IgD-negative memory B cell (primary cell): Measurements from ENCODE around the gene RAB17. TPM values are rescaled to one million over a fixed set of nuclear protein-coding genes. Genes with fewer than 3 reads are reported as not detected.

Experiments
- H3K27ac Mint-ChIP-seq, 3 donors: one replicate each; pipeline ENCODE4 v1.8.0; 2020 to 2022; ENCODE audit warnings: mild to moderate bottlenecking in 3 of 3, mixed read lengths in 3 of 3, moderate library complexity in 1 of 3
- H3K27me3 Mint-ChIP-seq: one replicate; pipeline ENCODE4 v1.8.0; 2021; ENCODE audit warnings: mixed read lengths
- H3K36me3 Mint-ChIP-seq: one replicate; pipeline ENCODE4 v1.8.0; 2020; ENCODE audit warnings: mild to moderate bottlenecking, mixed read lengths
- H3K4me1 Mint-ChIP-seq, 3 donors: one replicate each; pipeline ENCODE4 v1.8.0; 2020 to 2022; ENCODE audit warnings: mixed read lengths in 3 of 3, mild to moderate bottlenecking in 1 of 3
- H3K4me3 Mint-ChIP-seq, 4 donors: one replicate each; pipeline ENCODE4 v1.8.0; 2020 to 2022; ENCODE audit warnings: mild to moderate bottlenecking in 4 of 4, mixed read lengths in 4 of 4, moderate library complexity in 3 of 4
- H3K9me3 Mint-ChIP-seq, 3 donors: one replicate each; pipeline ENCODE4 v1.8.0; 2020 to 2021; ENCODE audit warnings: mixed read lengths in 3 of 3, mild to moderate bottlenecking in 1 of 3
- polyA plus RNA-seq: library from polyadenylated mRNA; unstranded; fragments of 300-500 nt; fragmentation: Illumina TruSeq; gene quantifications from one replicate; pipeline ENCODE4 v1.2.3, GENCODE V29; 2021

RAB17 gene, protein sequence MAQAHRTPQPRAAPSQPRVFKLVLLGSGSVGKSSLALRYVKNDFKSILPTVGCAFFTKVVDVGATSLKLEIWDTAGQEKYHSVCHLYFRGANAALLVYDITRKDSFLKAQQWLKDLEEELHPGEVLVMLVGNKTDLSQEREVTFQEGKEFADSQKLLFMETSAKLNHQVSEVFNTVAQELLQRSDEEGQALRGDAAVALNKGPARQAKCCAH
- not detected for polyA plus RNA-seq

DNA sequence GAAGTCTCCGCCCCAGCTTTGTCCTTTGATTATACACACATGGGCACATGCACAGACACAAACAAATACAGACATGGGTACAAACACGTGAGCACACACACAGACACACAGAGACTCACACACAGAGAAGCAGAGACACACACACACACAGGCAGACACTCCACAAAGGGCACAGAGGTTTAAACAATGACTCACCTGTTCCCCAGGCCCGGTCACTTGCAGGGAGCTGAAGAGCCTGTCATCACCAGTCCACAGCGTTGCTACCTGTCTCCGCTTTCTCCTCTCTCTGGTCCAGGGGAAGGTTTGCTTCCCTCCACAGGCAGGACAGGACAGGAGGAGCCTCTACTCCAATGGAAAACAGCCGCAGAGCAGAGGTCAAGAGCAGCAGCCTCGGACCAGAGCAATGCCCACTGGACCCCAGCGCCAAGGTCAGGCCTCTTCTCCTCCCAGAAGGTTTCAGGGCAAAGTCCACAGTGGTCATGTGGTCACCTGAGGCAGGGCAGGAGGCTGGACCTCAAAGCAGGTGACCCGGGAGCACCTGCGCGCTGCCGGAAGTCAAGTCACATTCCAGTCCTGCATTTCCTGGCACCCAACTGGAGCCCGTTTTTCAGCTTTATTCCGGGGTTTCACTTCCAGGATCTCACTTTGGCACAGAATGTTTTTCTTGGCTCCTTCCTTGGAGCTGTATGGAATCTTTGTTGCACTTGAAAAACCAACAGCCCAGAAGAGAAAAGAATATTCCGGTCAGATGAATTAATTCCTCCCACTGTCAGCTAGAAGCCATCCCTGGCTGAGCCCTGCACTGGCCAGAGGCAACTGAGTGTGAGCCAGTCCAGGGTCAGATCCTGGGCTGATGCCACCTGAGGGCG lies at the start of gene RAB17:
RAB17 (minus strand) TSS at position 463 of the 869 bp plus-strand sequence. CDS start 4,580 bp downstream, outside the sequence.
- Mint-ChIP-seq H3K4me1 (peaks cover 4% of the 10 kb centered on the region in 3 donors), H3K9me3 (peaks cover 0 to 1% (median 0%) of the 10 kb centered on the region in 3 donors), H3K27me3 (peaks cover 3% of the 10 kb centered on the region), H3K36me3 (no peaks in the 10 kb centered on the region), H3K4me3 (peak within 1 kb of the TSS in 1 of 4 donors; percentile 17), H3K27ac (peak within 1 kb of the TSS in 1 of 3 donors; percentile 62)

DNA sequence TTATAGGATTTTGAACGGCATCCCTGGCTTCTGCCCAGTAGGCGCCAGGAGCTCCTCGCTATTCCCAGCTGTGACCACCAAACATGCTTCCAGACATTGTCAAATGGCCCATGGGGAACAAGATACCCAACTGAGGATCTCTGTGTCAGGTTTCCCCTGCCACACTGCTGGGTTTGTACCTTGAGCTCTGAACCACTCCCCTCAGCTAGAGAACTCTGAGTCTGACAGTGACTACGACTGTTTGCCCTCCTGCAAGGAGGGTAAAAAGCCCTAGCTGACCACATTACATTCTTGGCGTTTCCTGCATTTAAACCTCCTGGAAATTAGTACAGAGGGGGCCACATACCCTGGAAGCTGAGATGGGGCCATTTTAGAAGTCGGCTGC lies 49.3 kb upstream of the RAB17 start:
- H3K9me3 Mint-ChIP-seq: peaks cover 0 to 4% (median 1%) of the 10 kb centered on the region in 3 donors
- peaks cover 18% of the 10 kb centered on the region for H3K27me3 Mint-ChIP-seq
- H3K4me1 Mint-ChIP-seq: no peaks in the 10 kb centered on the region
- peaks cover 6% of the 10 kb centered on the region for H3K36me3 Mint-ChIP-seq
- no peak overlapping the region for H3K4me3 Mint-ChIP-seq
- H3K27ac Mint-ChIP-seq: no peak overlapping the region

DNA sequence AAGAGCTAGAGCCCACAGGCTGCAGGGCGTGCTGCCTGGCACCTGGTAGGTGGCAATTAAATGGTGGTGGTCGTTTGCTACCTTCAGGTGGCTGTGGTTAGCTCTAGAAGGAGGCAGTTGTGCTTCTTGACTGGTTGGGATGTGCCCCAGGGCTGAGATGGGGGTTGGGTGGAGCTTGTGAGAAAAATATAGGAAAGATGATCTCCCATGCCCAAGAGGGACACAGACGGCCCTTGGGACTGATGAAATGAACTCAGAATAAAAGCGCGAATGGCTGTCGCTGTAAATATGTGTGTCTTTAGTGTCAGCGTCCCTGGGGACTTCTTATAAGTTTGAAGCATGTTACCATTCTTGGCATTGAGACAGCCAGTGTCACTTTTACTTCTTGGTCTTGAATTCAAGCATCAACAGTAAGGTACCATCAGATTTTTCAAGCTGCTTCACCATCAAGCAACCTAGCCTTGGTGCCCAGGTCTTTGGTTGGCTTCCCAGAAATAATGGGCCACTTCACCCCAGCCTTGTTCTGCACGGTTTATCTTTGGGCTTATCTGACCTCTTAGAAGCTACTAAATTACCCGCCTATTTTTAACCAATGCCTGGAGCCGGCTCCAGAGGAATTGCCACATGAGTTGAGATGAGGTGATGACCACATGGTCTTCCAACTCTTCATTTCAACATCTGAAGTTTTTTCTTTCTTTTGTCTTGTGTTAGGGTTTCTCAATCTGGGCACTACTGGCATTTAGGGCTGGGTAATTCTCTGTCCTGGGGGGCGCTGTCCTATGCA lies 48.7 kb upstream of the RAB17 start:
- Mint-ChIP-seq H3K27me3 (peaks cover 22% of the 10 kb centered on the region), H3K27ac (no peak overlapping the region), H3K36me3 (peaks cover 6% of the 10 kb centered on the region), H3K4me3 (no peak overlapping the region), H3K9me3 (peaks cover 0 to 7% (median 6%) of the 10 kb centered on the region in 3 donors), H3K4me1 (no peaks in the 10 kb centered on the region)

DNA sequence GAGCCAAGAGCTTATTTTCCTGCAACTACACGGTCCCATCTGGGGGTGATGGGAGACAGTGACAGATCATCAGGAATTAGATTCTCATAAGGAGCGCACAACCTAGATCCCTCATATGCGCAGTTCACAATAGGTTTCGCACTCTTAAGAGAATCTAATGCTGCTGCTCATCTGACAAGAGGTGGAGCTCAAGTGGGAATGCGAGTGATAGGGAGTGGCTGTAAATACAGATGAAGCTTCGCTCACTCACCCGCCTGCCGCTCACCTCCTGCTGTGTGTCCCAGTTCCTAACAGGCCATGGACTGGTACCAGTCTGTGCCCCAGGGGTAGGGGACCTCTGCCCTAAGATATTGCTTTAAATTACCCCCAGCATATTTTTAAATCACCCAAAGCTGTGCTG lies 47.6 kb upstream of the RAB17 start:
- Mint-ChIP-seq H3K27me3 (peaks cover 19% of the 10 kb centered on the region), H3K9me3 (peaks cover 0 to 7% (median 6%) of the 10 kb centered on the region in 3 donors), H3K4me3 (no peak overlapping the region), H3K27ac (no peak overlapping the region), H3K36me3 (peaks cover 6% of the 10 kb centered on the region), H3K4me1 (no peaks in the 10 kb centered on the region)

DNA sequence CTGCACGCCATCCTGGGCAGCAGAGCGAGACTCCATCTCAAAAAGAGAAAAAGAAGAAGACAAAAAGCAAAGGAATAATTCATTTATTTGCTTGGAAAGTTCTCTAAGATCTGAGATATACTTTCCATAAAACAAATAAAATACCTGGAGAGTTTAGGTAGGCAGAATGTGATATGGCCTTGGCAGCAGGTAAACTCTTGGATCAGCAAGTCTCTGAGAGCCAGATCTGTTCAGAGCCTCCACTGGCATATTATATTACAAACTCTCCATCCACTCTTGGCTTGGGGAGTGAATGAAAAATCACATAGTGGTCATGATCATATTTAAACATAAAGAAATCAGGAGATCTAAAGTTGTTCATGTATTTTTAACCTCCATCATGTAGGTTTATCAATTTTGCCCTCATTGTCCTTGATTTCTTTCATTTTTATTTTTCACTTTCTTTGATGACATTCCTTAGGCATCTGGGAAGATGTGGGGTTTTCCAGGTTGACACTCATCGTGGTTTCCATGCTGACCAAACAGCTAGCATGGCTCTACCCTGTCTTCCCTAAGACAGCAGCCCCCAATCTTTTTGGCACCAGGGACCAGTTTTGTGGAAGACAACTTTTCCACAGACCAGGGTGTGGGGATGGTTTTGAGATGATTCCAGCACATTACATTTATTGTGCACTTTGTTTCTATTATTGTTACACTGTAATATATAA lies 47.0 kb upstream of the RAB17 start:
- no peaks in the 10 kb centered on the region for H3K4me1 Mint-ChIP-seq
- no peak overlapping the region for H3K27ac Mint-ChIP-seq
- H3K4me3 Mint-ChIP-seq: no peak overlapping the region
- H3K36me3 Mint-ChIP-seq: peaks cover 6% of the 10 kb centered on the region
- H3K9me3 Mint-ChIP-seq: peaks cover 0 to 7% (median 6%) of the 10 kb centered on the region in 3 donors
- H3K27me3 Mint-ChIP-seq: peaks cover 22% of the 10 kb centered on the region

DNA sequence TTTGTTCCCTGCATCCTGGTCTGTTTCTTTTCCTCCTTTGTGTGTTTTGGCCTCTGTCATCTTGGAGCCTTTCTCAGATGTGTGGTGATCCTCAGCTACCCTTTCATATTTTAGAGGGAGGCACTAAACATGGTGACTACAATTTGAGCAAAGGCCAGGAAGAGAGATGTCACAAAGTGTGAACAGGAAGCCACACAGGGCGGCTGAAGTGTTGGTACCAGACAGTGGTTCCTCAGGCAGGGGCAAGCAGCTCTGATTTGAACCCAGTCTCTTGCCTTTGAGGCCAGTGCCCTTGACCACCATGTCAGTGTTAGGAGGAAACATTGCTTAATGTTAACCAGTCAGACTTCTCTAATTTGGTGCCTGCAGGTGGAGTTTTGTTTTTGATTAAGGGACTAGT lies 46.0 kb upstream of the RAB17 start:
- peaks cover 27% of the 10 kb centered on the region for H3K27me3 Mint-ChIP-seq
- H3K4me1 Mint-ChIP-seq: no peaks in the 10 kb centered on the region
- H3K36me3 Mint-ChIP-seq: peaks cover 6% of the 10 kb centered on the region
- H3K4me3 Mint-ChIP-seq: no peak overlapping the region
- H3K9me3 Mint-ChIP-seq: peaks cover 0 to 7% (median 6%) of the 10 kb centered on the region in 3 donors
- H3K27ac Mint-ChIP-seq: no peak overlapping the region

DNA sequence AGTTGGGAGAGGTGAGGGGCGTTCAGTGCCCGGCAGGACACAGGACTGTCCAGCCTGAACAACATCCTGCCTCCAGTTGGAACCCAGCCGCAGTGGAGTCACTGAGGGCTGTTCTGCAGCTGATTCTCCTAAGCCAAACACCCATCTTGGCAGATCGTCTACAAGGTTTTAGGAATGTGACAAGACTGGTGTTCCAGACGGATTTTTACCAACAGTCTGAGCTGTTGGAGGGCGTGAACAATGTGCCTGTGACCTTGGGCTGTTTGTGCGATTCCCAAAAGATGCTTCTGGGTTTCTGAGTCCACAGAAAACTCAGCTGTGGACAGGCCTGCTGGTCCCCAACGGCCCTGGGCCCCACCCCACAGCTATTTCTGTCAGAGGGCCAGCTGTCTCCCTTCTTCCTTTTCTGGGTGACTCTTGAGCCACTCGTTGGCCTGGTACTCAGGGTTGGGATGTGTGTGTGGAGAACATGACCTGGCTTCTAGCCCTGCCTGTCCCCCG lies 42.6 kb upstream of the RAB17 start:
- peaks cover 7% of the 10 kb centered on the region for H3K36me3 Mint-ChIP-seq
- peaks cover 0 to 7% (median 6%) of the 10 kb centered on the region in 3 donors for H3K9me3 Mint-ChIP-seq
- H3K27ac Mint-ChIP-seq: no peak overlapping the region
- H3K4me3 Mint-ChIP-seq: no peak overlapping the region
- peaks cover 0 to 8% (median 0%) of the 10 kb centered on the region in 3 donors for H3K4me1 Mint-ChIP-seq
- peaks cover 40% of the 10 kb centered on the region for H3K27me3 Mint-ChIP-seq

DNA sequence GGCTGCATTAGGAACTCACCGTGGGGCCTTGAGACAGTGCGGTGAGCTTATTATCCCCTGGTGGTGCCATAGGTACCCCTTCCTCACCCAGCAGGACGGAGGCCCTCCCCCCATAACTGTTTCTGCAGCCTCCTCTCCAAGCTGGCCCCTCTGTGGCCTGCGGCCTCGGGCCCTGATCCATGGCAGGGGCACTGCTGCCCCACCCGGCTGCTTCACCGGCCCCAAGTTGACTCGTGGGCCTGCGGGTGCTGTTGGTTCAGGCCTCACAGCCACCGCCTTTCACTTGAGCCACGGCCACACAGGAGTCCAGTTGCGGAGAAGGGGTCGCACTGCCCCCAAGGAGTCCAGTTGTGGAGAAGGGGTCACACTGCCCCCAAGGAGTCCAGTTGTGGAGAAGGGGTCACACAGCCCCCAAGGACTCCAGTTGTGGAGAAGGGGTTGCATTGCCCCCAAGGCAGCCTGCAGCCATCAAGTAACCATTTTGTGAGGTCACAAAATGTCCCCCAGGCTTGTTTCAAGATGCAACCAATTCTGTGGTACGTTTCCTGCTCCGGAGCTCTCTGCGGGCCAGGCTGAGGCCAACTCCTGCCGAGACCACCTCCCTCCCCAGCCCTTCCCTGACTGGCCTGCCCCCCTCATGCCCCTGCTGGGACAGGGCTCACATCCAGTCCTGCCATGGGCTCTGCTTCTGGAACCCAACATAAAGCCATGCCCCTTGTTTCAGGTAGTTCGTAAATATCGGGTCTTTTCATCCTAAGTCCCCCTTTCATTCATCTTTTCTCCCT lies 41.5 kb upstream of the RAB17 start:
- H3K9me3 Mint-ChIP-seq: peaks cover 0 to 7% (median 6%) of the 10 kb centered on the region in 3 donors
- peaks cover 0 to 10% (median 0%) of the 10 kb centered on the region in 3 donors for H3K4me1 Mint-ChIP-seq
- H3K36me3 Mint-ChIP-seq: peaks cover 7% of the 10 kb centered on the region
- no peak overlapping the region for H3K27ac Mint-ChIP-seq
- peaks cover 39% of the 10 kb centered on the region for H3K27me3 Mint-ChIP-seq
- H3K4me3 Mint-ChIP-seq: no peak overlapping the region

DNA sequence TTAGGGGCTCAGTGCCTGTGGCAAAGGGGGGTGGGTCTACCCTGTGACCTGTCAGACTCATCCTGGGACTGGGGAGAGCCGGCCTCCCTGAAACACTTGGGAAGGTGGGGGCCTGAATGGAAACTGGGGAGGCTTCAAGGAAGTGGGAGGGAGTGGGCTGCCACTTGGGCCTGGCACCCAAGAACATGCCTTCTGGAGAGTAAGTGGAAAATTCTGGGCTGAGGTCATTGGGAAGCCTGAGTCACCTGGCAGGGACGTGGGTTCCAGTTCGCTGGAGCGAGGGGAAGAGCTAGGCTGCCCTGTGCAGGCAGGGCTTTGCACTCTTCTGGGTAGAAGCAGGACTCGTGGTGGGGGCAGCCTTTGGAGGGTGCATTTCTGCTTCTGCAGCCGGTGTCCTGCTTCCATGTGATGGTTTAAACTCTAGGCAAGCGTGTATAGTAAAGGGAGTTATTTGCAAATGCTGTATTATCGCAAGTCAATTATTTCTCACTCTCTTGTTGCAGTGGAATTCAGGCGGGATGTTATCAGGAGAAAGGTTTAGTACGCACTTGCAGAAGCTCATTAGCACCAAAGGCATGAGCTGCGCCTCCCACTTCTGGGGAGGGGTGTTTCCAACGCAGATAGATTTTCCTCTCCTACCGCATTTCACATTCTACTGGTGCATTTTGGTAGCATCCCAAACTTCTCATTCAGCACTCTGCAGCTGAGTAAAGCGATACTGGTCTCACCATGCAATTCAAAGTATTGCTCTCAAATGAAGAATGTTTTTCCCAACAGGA lies 40.7 kb upstream of the RAB17 start:
- peaks cover 45% of the 10 kb centered on the region for H3K27me3 Mint-ChIP-seq
- H3K4me3 Mint-ChIP-seq: peak overlapping the region in 2 of 4 donors; percentile 6 to 13

DNA sequence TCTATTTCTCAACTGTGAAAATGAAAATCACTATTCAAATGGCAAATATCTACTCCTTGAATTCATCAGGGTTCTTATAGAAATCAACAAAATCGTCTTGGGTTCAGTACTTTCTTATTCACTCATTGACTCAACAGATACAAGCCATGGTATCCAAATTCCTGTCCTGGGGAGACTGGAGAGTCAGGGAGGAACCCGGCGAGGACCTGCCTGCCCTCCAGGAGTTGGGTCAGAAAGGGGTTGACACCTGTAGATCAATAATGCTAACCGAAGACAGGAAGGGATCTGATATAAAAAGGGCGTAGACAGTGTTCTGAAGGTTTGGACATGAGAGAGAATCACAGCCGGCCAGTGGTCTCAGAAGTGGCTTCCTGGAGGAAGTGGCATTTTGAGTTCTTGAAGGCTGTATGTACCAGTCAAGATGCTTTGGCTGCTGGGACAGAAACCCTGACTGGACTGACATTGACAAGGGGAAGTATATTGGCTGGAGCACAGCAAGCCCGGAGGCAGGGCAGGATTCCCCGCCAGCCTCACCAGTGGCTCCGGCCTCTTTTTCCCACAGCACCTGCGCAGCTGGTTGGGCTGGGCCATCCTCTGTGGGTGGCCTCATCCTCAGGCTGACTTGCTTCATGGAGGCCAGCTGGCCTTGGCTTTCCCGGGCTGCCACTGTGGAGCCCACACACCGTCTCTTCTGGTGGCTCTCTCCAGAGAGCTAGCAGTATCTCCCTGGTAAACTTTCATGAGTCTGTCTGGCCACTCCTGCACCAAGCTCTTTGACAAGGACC lies 39.9 kb upstream of the RAB17 start:
- H3K27me3 Mint-ChIP-seq: peaks cover 53% of the 10 kb centered on the region
- H3K9me3 Mint-ChIP-seq: peaks cover 0 to 6% (median 4%) of the 10 kb centered on the region in 3 donors

More for the DNA sequence above, 40.7 kb upstream of the RAB17 start:
- Mint-ChIP-seq H3K4me1 (peaks cover 0 to 12% (median 0%) of the 10 kb centered on the region in 3 donors), H3K36me3 (peaks cover 5% of the 10 kb centered on the region), H3K9me3 (peaks cover 0 to 6% (median 4%) of the 10 kb centered on the region in 3 donors), H3K27ac (no peak overlapping the region)

DNA sequence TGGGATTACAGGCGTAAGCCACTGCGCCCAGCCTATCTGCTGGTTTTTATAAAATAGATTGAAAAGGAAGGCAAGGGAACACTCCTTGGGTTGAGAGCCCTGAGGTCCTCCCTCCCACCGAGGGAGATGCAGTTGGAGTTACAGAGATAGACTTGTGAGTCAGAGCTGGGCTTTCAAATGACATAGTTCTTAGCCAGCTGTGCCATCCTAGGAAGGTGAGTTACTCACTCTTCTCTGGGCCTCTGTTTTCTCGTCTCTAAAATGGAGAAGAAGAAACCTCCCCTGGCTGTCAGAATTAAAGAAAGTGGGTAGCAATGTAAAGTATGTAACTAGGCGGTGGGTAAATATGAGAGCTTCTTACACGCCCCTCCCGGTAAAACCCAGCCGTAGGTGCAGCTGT lies 39.2 kb upstream of the RAB17 start:
- peaks cover 3% of the 10 kb centered on the region for H3K36me3 Mint-ChIP-seq
- peaks cover 0 to 4% (median 2%) of the 10 kb centered on the region in 3 donors for H3K9me3 Mint-ChIP-seq
- no peak overlapping the region for H3K27ac Mint-ChIP-seq
- H3K4me3 Mint-ChIP-seq: peak overlapping the region in 1 of 4 donors; percentile 65
- H3K4me1 Mint-ChIP-seq: peaks cover 0 to 12% (median 1%) of the 10 kb centered on the region in 3 donors
- H3K27me3 Mint-ChIP-seq: peaks cover 52% of the 10 kb centered on the region

More for the DNA sequence above, 39.9 kb upstream of the RAB17 start:
- H3K27ac Mint-ChIP-seq: no peak overlapping the region
- peaks cover 0 to 12% (median 0%) of the 10 kb centered on the region in 3 donors for H3K4me1 Mint-ChIP-seq
- H3K36me3 Mint-ChIP-seq: peaks cover 5% of the 10 kb centered on the region
- peak overlapping the region in 1 of 4 donors; percentile 65 for H3K4me3 Mint-ChIP-seq

DNA sequence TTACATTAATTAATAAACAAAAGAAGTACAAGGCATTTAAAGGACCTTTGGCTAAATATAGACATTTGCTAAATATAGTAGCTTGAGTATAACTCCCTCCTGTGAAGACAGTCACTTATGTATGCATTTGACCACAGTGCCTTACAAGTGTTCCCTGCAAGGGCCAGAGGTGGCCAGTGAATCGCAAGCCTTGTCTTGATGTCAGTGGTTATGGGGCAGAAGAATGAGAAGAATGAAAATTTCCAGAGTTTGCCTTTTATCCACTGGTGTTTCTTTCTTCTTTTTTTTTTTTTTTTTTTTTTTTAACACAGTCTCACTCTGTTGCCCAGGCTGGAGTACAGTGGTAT lies 38.6 kb upstream of the RAB17 start:
- H3K9me3 Mint-ChIP-seq: no peaks in the 10 kb centered on the region
- H3K4me3 Mint-ChIP-seq: peak overlapping the region in 1 of 4 donors; percentile 59
- peaks cover 50% of the 10 kb centered on the region for H3K27me3 Mint-ChIP-seq
- H3K36me3 Mint-ChIP-seq: peaks cover 3% of the 10 kb centered on the region
- H3K27ac Mint-ChIP-seq: no peak overlapping the region
- peaks cover 0 to 12% (median 1%) of the 10 kb centered on the region in 3 donors for H3K4me1 Mint-ChIP-seq
